SHP77 (cell line): ENCODE data around the gene SPRTN.

Experiments
- DNase-seq, 2 experiments: peaks; one replicate each; lab custom pipeline; 2025; lab: John Stamatoyannopoulos, UW

SPRTN gene

GRCh38 chr1:231338270-231339128 is at the start of gene SPRTN:
TSS of gene SPRTN (plus strand) at chr1:231338293. CDS start at chr1:231338384, 91 bp downstream.
- DNase-seq: no peak

GRCh38 chr1:231295938-231296337 is 42.2 kb upstream of the SPRTN start:
- DNase-seq: no peak

GRCh38 chr1:231301990-231302389 is 36.1 kb upstream of the SPRTN start:
- DNase-seq: no peak

- no peak for DNase-seq
Observed at GRCh38 chr1:231310391-231310934, 27.6 kb upstream of the SPRTN start.

GRCh38 chr1:231311720-231312431 is 26.2 kb upstream of the SPRTN start:
- no peak for DNase-seq

GRCh38 chr1:231312432-231312788 is 25.7 kb upstream of the SPRTN start:
- DNase-seq: no peak

- DNase-seq: no peak
Observed at GRCh38 chr1:231313661-231314060, 24.4 kb upstream of the SPRTN start.

- DNase-seq: peak; percentile 22 to 53
Observed at GRCh38 chr1:231315887-231316286, 22.2 kb upstream of the SPRTN start.

GRCh38 chr1:231317306-231318014 is 20.6 kb upstream of the SPRTN start:
- no peak for DNase-seq

GRCh38 chr1:231318015-231318355 is 20.1 kb upstream of the SPRTN start:
- no peak for DNase-seq

GRCh38 chr1:231318568-231318967 is 19.5 kb upstream of the SPRTN start:
- DNase-seq: no peak

GRCh38 chr1:231319080-231319479 is 19.0 kb upstream of the SPRTN start:
- DNase-seq: no peak

- DNase-seq: no peak
Observed at GRCh38 chr1:231322880-231323530, 15.1 kb upstream of the SPRTN start.

- no peak for DNase-seq
Observed at GRCh38 chr1:231324660-231325059, 13.4 kb upstream of the SPRTN start.

GRCh38 chr1:231326248-231326647 is 11.8 kb upstream of the SPRTN start:
- no peak for DNase-seq

- DNase-seq: no peak
Observed at GRCh38 chr1:231327617-231328016, 10.5 kb upstream of the SPRTN start.

- DNase-seq: no peak
Observed at GRCh38 chr1:231329483-231329882, 8.6 kb upstream of the SPRTN start.

- no peak for DNase-seq
Observed at GRCh38 chr1:231332761-231333160, 5.3 kb upstream of the SPRTN start.

- DNase-seq: no peak
Observed at GRCh38 chr1:231334079-231334666, 3.9 kb upstream of the SPRTN start.

- DNase-seq: no peak
Observed at GRCh38 chr1:231334952-231335351, 3.1 kb upstream of the SPRTN start.
